PC-9 (cell line): ENCODE measurements around the gene GALNT2. TPM values are rescaled to one million over a fixed set of nuclear protein-coding genes. Genes with fewer than 3 reads are reported as not detected.

Experiments used
- BruUV-seq: library from RNA; stranded (reverse); fragments of 400-500 nt; replicated peaks from 2 replicates; lab custom pipeline; 2021; lab: Mats Ljungman, UMichigan
- CTCF ChIA-PET: fragments of 300-600 bp; sonication (Branson Sonifier 250); formaldehyde crosslinking; loops from one replicate; lab custom pipeline; 2022; ENCODE audit warnings: antibody characterized with exemption; lab: Charles Lee
- POLR2A ChIA-PET: fragments of 300-600 bp; sonication (Branson Sonifier 250); formaldehyde crosslinking; loops from one replicate; lab custom pipeline; 2022; ENCODE audit warnings: antibody characterized with exemption; ENCODE audit not compliant: unreplicated experiment; lab: Charles Lee
- DNase-seq, 2 experiments: peaks; one replicate each; pipeline versions ENCODE4 v3.0.0 to v3.0.0-alpha.2; 2015 to 2022; ENCODE audit warnings: mixed read lengths in 1 of 2
- H2AFZ ChIP-seq: fragments of 200-600 bp; sonication (generic); 2 replicates; pipeline ENCODE4 v1.8.1; 2017; ENCODE audit warnings: antibody characterized with exemption
- H3F3A ChIP-seq: fragments of 200-600 bp; sonication (generic); 2 replicates; pipeline ENCODE4 v1.8.1; 2017; ENCODE audit warnings: antibody characterized with exemption, mild to moderate bottlenecking, low read depth; ENCODE audit not compliant: insufficient read depth
- H3K27ac ChIP-seq: fragments of 200-600 bp; sonication (generic); 2 replicates; pipeline ENCODE4 v1.6.1; 2016; ENCODE audit warnings: mixed run types
- H3K27me3 ChIP-seq: fragments of 200-600 bp; sonication (generic); 2 replicates; pipeline ENCODE4 v1.6.1; 2016; ENCODE audit warnings: low read depth, mixed run types; ENCODE audit not compliant: insufficient read depth
- H3K36me3 ChIP-seq: fragments of 200-600 bp; sonication (generic); 2 replicates; pipeline ENCODE4 v1.6.1; 2016; ENCODE audit warnings: low read depth, mixed run types
- H3K4me1 ChIP-seq: fragments of 200-600 bp; sonication (generic); replicated peaks from 2 replicates; pipeline ENCODE4 v1.6.1; 2016; ENCODE audit warnings: mixed run types; ENCODE audit not compliant: insufficient read depth
- H3K4me2 ChIP-seq: fragments of 200-600 bp; sonication (generic); 2 replicates; pipeline ENCODE4 v1.6.1; 2017; ENCODE audit warnings: mixed run types
- H3K4me3 ChIP-seq: fragments of 200-600 bp; sonication (generic); 2 replicates; pipeline ENCODE4 v1.6.1; 2016; ENCODE audit warnings: mixed run types
- H3K79me2 ChIP-seq: fragments of 200-600 bp; sonication (generic); 2 replicates; pipeline ENCODE4 v1.6.1; 2017; ENCODE audit warnings: low read depth, mixed run types
- H3K9me2 ChIP-seq: fragments of 200-600 bp; sonication (generic); 2 replicates; pipeline ENCODE4 v1.8.1; 2017; ENCODE audit warnings: mild to moderate bottlenecking; ENCODE audit not compliant: insufficient read depth
- H3K9me3 ChIP-seq: fragments of 200-600 bp; sonication (generic); 2 replicates; pipeline ENCODE4 v1.8.1; 2016; ENCODE audit warnings: low read depth; ENCODE audit not compliant: insufficient read depth
- H4K20me1 ChIP-seq: fragments of 200-600 bp; sonication (generic); 2 replicates; pipeline ENCODE4 v1.8.1; 2017; ENCODE audit not compliant: insufficient read depth
- CTCF ChIP-seq: fragments of 200-600 bp; sonication (generic); conservative IDR thresholded peaks from 2 replicates; pipeline ENCODE4 v1.6.1; 2017; ENCODE audit warnings: mixed run types, antibody characterized with exemption, mild to moderate bottlenecking, moderate library complexity
- EZH2 ChIP-seq: fragments of 200-600 bp; sonication (generic); IDR thresholded peaks from 2 replicates; pipeline ENCODE4 v1.8.0; 2017; ENCODE audit warnings: antibody characterized with exemption, low read depth
- intact Hi-C: fragments of 100-400 bp; cut with micrococcal nuclease; formaldehyde crosslinking; loops from one replicate; pipeline ENCODE4 v1.10.0; 2022; ENCODE audit not compliant: unreplicated experiment
- total RNA-seq: library from RNA; stranded (reverse); gene quantifications from 2 replicates; pipeline ENCODE4 v1.2.3, GENCODE V29; 2021

The GALNT2 gene
- total RNA-seq, 1 experiment from 2014 or later = 121 TPM

GRCh38 chr1:230314142-230314470 is 247.1 kb downstream of the GALNT2 start:
- Histone ChIP-seq H3K27ac (no peak overlapping the region), H2AFZ (no peak overlapping the region), H3K4me3 (no peak overlapping the region), H4K20me1 (no peaks in the 10 kb centered on the region), H3F3A (no peaks in the 10 kb centered on the region), H3K79me2 (no peaks in the 10 kb centered on the region), H3K9me3 (no peaks in the 10 kb centered on the region), H3K27me3 (peaks cover 32% of the 10 kb centered on the region), H3K4me2 (no peak overlapping the region), H3K36me3 (no peaks in the 10 kb centered on the region), H3K4me1 (no peaks in the 10 kb centered on the region), H3K9me2 (no peaks in the 10 kb centered on the region)
- no peak for TF ChIP-seq CTCF
- TF ChIP-seq EZH2 = no peak
- intact Hi-C loops = loop anchor here (5.0 to 10.0 kb wide), 3 partner anchors 532 to 809 kb away; partner anchors contain the start of gene NUP133
- ChIA-PET POLR2A (no interaction called here), CTCF (no interaction called here)
- DNase-seq = no peak
- no TSS peak for BruUV-seq

- TF ChIP-seq CTCF = no peak
- TF ChIP-seq EZH2 = no peak
- Histone ChIP-seq H3K4me2 (no peak overlapping the region), H3K9me3 (no peaks in the 10 kb centered on the region), H4K20me1 (no peaks in the 10 kb centered on the region), H3K9me2 (no peaks in the 10 kb centered on the region), H3K36me3 (no peaks in the 10 kb centered on the region), H2AFZ (no peak overlapping the region), H3K4me1 (no peaks in the 10 kb centered on the region), H3K79me2 (no peaks in the 10 kb centered on the region), H3K4me3 (no peak overlapping the region), H3F3A (no peaks in the 10 kb centered on the region), H3K27me3 (peaks cover 42% of the 10 kb centered on the region), H3K27ac (no peak overlapping the region)
- DNase-seq = no peak
- CTCF ChIA-PET = no interaction called here
- intact Hi-C loops = loop anchor here (10.0 kb wide), 1 partner anchor 810 kb away; the partner anchor contains the start of gene NUP133
- POLR2A ChIA-PET = no interaction called here
- no TSS peak for BruUV-seq
These were observed 248.1 kb downstream of the GALNT2 start for GRCh38 chr1:230315099-230315498.

GRCh38 chr1:230316864-230317745 is 250.1 kb downstream of the GALNT2 start:
- H3K9me3 ChIP-seq = no peaks in the 10 kb centered on the region
- H3F3A ChIP-seq = no peaks in the 10 kb centered on the region
- ChIA-PET POLR2A (no interaction called here), CTCF (no interaction called here)
- no TSS peak for BruUV-seq
- no peak overlapping the region for H2AFZ ChIP-seq
- intact Hi-C loops = loop anchor here (10.0 kb wide), 1 partner anchor 812 kb away; the partner anchor contains the start of gene NUP133
- no peak overlapping the region for H3K27ac ChIP-seq
- no peak overlapping the region for H3K4me3 ChIP-seq
- TF ChIP-seq EZH2 = no peak
- no peak for TF ChIP-seq CTCF
- no peaks in the 10 kb centered on the region for H3K9me2 ChIP-seq
- no peak for DNase-seq
- H3K79me2 ChIP-seq = no peaks in the 10 kb centered on the region
- no peak overlapping the region for H3K4me2 ChIP-seq
- no peaks in the 10 kb centered on the region for H3K36me3 ChIP-seq
- no peaks in the 10 kb centered on the region for H3K4me1 ChIP-seq
- H4K20me1 ChIP-seq = no peaks in the 10 kb centered on the region
- peaks cover 46% of the 10 kb centered on the region for H3K27me3 ChIP-seq
